Hindlimb muscle (tissue), 1 donor: ENCODE data around the gene AMDHD2. TPM values are rescaled to one million over a fixed set of nuclear protein-coding genes. Genes with fewer than 3 reads are reported as not detected.

Experiments used
- DNase-seq: peaks from one replicate; pipeline ENCODE4 v3.0.0-alpha.2; 2013
- polyA plus RNA-seq: library from polyadenylated mRNA; unstranded; fragments of 120-200 nt; gene quantifications from one replicate; pipeline ENCODE4 v1.2.1, GENCODE V29; 2013; ENCODE audit not compliant: insufficient read length

AMDHD2 gene
- polyA plus RNA-seq, 1 donor = 13.2 TPM

- no peak for DNase-seq
Observed at GRCh38 chr16:2499454-2499853, 20.7 kb upstream of the AMDHD2 start.

DNA sequence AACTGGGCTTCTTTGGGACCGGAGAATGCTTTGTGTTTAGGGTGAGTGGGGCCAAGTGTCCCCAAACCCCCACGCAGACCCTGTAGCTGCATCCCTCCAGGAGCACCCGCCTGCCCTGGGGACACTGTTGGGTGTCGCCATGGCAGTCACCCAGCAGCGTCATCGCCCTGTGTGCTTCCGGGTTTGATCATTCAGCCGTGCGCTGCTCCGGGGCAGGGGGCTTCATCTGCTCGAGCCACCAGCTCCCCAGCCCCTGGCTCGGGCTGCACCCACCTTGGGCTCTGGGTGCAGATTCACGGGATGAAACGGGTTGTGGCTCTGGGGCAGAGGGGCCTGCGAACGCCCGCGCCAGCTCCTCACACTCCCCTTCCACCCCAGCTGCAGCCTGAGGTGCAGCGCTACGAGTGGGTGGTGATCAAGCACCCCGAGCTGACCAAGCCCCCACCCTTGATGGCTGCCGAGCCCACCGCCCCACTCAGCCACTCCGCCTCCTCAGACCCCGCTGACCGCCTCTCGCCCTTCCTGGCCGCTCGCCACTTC lies 20.2 kb upstream of the AMDHD2 start:
- DNase-seq = no peak

DNA sequence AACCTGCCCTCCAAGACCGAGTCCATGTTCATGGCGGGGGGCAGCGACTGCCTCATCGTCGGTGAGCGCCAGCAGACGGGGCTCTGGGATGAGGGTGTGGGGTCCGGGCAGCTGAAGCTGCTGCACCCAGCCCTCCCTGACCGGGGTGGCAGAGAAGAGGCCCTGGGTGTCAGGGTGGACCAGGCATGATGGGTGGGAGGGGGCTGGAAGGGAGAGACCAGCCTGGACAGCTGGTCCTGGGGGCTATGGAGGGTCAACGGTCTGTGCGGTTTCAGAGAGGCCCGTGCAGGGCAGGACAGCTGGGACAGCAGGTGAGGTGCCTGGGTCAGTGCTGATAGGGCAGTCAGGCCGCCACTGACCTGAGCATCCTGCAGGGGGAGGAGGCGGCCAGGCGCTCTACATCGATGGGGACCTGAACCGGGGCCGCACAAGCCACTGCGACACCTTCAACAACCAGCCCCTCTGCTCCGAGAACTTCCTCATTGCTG lies 19.7 kb upstream of the AMDHD2 start:
- DNase-seq = no peak

DNA sequence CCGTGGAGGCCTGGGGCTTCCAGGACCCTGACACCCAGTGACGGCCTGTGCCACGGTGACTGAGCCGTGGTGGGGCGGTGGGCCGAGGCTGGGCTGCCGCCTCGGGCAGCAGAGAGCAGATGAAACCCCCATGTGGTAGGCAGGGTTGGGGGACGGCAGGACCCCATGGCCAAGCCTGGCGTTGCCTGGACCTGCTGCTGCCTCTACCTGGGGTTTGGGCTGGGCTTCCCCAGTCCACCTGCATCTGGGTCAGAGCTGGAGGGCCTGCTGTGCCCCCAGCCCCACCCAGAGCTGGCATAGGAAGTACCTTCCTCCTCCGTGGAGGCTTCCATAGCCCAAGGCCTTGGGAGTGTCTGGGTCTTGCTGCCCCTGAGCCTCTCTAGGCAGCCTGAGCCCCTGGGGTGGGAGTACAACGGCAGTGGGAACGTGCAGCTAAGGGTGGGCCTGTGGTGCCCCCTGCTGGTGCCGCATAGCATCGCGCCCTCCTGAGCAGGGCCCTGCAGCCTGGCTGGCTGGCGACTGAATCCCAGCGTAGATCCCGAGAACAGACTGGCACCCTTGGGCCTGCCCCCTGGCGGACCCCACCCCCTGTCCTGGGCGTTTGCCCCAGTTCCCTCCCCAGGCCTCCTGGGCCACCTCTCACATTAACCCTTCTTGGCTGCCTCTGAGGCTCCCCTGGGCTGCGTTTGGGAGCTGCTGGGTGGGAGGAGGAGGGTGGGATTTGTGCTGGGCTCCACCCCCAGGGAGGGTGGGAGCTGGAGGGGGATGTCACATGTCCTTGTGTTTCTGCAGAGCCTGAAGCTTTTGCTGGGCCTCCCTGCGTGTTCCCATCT lies 19.0 kb upstream of the AMDHD2 start:
- DNase-seq = peak; percentile 91

DNA sequence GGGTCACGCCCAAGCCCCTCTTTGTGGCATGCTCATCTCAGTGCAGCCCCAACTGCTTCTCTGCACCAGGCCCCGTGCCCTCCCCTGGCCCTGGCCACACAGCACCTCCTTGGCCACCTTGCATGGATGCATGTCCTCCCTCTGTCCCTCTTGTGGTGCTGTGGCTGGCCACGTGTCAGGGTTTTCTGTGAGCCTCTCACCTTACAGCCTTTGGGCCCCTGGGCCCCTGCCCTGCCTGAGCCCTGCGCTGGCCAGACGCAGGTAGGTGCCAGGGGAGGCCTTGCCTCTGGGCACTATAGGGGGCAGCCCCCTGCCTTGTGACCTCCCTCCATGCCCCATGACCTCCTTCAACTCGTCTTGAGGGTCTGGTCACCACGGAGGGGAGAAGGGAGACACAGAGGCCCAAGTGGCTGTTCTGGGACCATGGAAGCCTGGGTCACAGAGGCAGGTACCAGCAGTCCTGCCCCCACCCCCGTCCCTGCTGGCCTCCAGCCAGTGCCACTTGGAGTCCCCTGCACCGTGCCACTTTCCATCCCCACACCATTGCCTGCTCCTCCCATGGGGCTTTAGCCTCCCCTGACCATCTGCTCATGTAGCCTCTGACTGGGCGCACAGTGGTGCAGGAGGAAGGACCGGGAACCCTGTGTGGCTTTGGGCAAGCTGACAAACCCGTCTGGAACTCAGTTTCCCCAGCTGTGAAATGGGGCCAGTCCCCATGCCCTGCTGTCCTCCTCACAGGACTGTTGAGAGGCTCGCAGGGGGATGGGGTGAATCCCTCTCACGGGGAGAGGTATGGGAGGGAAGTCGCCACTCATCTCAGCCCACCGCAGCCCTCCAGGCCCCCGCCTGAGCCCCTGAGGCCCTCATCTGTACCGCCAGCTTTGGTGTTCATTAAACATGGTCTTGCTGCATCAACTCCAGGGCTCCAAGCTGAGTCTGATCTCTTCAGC lies 17.9 kb upstream of the AMDHD2 start:
- DNase-seq = no peak

- no peak for DNase-seq
Observed at GRCh38 chr16:2505695-2506094, 14.5 kb upstream of the AMDHD2 start.

GRCh38 chr16:2507052-2507659 lies 13.0 kb upstream of the AMDHD2 start:
- DNase-seq = no peak

GRCh38 chr16:2507665-2508064 lies 12.5 kb upstream of the AMDHD2 start:
- no peak for DNase-seq

DNA sequence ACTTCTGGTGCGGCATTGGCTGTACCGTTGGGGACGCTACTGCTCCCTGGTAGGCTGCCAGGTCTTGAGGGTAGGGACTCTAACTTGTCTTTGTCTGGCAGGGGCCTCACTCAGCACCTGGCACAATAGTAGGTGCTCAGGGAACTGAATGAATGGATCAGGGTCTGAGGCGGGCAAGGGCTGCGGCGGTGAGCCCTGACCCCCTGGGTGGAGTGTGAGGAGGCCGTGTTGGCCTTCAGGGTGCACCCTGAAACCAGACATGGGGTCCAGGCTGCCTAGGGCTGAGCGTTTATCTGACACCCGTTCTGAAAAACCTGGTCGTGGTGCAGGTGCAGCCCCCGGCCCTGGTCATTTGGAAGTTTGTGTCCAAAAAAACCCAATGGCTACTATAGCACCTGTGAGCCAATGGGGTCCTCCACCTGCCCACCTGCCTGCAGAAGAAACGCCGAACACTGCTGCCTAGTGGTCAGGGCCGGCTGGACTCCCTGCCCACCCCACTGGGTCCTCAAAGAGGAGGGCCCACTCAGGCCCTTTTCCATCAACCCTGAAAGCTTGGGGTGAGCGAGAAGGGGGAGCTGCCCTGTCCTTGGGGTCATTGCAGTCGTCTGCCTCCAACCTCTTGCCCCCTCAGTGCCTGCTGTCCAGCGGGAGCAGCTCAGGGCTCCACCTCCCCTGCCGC lies 11.3 kb upstream of the AMDHD2 start:
- no peak for DNase-seq

DNA sequence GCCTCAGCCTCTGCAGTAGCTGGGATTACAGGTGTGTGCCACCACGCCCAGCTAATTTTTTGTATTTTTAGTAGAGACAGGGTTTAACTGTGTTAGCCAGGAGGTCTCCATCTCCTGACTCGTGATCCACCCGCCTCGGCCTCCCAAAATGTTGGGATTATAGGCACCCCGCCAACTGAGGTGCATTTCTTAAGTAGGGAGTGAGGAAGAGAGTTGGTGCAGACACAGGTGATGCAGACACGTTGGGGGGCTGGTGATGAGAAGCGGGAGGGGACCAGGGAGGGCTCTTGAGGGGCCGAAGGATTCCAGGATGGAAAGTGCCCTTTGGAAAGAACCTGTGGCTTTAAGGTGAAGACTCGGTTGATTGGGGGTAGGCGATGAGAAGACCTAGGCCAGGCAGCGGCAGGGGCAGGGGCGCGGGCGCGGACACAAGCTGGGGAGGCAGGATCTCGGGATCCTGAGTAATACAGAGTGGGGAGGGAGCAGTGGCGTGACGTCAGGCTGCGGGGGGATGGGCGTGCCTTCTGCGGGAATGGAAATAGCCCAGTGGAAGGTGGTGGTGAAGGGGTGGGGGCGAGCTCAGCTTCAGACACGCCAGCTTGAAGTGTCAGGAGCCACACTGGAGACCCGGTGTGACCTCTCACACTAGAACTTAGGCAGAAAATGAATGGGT lies 8.9 kb upstream of the AMDHD2 start:
- DNase-seq = no peak

DNA sequence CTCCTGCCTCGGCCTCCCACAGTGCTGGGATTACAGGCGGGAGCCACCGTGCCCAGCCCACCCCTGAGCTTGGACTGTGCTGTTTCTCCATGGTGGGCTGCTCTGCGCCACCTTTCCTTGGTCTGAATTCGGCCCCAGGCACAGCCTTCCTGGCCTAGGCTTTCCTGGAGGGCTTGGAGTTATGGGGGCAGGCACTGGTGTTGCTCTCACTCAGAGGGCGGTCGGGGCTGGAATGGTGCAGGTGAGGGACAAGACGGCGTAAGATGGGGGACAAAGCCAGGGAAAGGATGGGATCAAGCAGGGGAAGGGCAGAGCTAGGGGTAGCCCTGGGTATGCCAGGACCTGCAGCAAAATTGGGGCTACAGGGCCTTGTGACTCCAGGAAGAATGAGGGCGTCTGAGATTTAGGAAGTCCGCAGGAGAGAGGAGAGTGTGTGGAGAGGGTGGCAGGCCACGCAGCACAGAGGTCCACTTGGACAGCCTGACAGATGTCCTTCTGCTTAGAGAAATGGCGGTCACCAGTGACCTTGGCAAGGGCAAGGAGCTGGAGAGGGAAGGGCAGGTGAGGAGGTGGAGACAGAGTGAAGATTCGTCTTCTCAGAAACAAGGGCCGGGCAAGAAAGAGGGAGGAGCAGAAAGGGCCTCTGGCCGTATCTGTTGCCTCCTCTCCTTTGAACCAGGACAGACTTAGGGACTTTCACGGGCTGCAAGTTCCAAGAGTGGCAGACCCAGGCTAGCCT lies 8.0 kb upstream of the AMDHD2 start:
- DNase-seq = no peak

- no peak for DNase-seq
Observed at GRCh38 chr16:2512735-2513404, 7.3 kb upstream of the AMDHD2 start.

DNA sequence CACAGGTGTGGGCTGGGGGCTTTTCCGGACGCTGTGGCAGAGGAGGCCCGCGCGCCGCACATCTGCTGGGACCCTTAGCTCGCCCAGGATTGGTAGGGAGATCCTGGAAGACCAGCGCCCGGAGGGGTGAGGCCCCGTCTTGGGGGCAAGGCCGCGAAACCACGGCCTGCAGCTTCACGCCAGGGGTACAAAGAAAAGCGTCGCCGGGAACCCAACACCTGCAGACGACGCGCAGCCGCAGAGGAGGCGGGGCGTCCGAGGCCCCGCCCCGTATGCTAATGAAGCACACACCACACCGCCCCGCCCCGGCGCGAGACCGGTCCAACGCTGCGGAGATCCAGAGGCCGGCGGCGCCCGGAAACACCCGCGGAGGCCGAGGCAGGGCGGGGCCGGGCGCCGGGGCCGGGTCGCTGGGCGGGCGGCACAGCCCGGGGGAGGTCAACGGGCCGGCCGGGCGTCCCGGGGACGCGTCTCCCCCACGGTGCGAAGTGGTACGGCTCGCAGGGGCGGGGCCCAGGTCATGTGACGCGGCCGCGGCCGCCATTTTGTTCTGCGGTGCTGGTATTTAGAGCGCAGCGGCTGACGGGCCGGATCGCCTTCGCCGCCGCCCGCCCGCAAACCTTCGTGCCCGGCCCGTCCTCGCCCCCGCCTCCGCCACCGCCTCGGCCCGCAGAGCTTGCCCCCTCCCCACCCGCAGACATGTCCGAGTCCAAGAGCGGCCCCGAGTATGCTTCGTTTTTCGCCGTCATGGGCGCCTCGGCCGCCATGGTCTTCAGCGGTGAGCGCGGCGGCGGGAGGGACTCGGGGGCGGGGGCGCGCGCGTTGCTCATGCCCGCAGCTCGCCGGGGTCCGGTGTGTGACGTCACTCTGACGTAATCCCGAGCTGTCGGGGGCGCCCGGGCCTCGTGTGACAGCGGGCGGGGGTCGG lies 6.5 kb upstream of the AMDHD2 start, which contains the start of gene ATP6V0C:
TSS of gene ATP6V0C (plus strand) at position 548 of the 928 bp plus-strand sequence. CDS start at position 700, 152 bp downstream.
- peak; percentile 92 for DNase-seq

DNA sequence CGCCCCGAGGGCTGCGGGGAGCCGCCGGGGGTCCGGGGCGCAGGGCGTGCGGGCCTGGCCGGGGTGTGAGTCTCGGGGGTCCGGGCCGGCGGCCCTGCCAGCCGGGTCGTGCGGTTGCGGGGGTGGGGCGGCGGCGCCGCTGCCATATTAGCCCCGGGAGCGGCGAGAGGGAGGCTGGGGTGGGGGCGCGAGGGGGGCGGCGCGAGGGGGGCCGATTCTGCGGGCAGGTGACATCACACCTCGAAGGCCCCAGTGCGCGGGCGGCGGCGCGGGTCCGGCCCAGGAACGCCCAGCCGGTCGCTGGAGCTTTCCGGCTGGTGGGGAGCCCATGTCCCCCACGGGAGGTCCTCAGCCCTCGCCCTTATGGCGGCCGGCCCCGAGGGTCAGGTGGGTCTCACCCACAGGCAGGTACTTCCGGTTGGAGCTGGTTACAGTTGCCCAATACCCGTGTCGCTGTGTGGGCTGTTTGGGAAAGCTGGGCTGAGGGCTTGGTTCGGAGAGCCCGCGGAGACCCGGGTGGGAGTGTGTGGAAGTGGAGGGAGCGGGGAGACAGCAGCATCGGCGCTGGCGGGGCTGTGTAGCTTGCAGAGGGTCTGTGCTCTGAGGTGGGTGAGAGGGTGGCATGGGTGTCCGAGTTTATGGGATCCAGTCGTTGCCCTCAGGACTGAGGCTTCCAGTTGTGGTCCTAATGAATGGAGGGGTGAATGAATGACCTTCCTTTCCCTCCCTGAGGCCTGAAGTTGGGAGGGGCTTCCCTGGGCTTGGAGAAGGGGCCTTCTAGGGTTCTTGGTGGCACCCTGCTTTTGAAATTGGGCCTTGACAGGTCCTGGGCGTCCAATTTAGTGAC lies 5.6 kb upstream of the AMDHD2 start:
- DNase-seq = no peak

GRCh38 chr16:2515180-2515851 lies 4.9 kb upstream of the AMDHD2 start:
- DNase-seq = no peak

GRCh38 chr16:2516391-2517240 lies 3.6 kb upstream of the AMDHD2 start:
- DNase-seq = no peak
